ENCODE results near the gene NXPE4.

The NXPE4 gene

DNA sequence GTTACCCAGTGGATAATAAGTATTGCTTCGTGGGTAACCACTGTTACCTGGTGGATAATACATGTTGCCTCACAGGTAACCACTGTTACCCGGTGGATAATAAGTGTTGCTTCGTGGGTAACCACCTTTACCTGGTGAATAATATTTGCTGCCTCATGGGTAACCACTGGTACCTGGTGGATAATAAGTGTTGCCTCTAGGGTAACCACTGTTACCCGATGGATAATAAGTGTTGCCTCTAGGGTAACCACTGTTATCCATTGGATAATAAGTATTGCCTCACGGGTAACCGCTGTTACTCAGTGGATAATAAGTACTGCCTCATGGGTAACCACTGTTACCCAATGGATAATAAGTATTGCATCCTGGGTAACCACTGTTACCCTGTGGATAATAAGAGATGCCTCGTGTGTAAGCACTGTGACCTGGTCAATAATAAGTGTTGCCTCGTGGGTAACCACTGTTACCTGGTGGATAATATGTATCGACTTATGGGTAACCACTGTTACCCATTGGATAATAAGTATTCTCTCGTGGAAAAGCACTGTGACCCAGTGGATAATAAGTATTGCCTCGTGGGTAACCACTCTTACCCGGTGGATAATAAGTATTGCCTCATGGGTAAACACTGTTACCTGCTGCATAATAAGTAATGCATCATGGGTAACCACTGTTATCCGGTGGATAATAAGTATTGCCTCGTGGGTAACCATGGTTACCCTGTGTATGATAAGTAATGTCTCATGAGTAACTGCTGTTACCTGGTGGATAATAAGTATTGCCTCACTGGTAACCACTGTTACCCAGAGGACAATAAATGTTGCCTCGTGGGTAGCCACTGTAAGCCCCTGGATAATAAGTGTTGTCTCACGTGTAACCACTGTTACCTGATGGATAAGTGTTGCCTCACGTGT is 20.1 kb upstream of the NXPE4 start:
- TF ChIP-seq EGR1 (IDR thresholded peaks at IDR 0.05) (no peak), EP300 (IDR thresholded peaks at IDR 0.05; ENCODE audit: borderline replicate concordance) (no peak), NFIC (IDR thresholded peaks at IDR 0.05) (no peak), YY1 (IDR thresholded peaks at IDR 0.05; ENCODE audit: low read depth) (no peak), CREB1 (IDR thresholded peaks at IDR 0.05; ENCODE audit: low read depth) (no peak), CEBPB (IDR thresholded peaks at IDR 0.05) (no peak), RAD21 (IDR thresholded peaks at IDR 0.05; ENCODE audit: low read depth) (no peak), TEAD4 (IDR thresholded peaks at IDR 0.05) (no peak), ZBTB7A (IDR thresholded peaks at IDR 0.05; ENCODE audit: low read depth) (no peak), TCF12 (IDR thresholded peaks at IDR 0.05; ENCODE audit: low read depth) (no peak), TAF1 (IDR thresholded peaks at IDR 0.05; ENCODE audit: low read depth) (no peak), FOXM1 (IDR thresholded peaks at IDR 0.05; ENCODE audit: borderline replicate concordance, low read depth) (no peak)
- TF ChIP-seq, protein P1, sequence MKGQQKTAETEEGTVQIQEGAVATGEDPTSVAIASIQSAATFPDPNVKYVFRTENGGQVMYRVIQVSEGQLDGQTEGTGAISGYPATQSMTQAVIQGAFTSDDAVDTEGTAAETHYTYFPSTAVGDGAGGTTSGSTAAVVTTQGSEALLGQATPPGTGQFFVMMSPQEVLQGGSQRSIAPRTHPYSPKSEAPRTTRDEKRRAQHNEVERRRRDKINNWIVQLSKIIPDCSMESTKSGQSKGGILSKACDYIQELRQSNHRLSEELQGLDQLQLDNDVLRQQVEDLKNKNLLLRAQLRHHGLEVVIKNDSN (IDR thresholded peaks at IDR 0.05): no peak
- TF ChIP-seq, protein P2, sequence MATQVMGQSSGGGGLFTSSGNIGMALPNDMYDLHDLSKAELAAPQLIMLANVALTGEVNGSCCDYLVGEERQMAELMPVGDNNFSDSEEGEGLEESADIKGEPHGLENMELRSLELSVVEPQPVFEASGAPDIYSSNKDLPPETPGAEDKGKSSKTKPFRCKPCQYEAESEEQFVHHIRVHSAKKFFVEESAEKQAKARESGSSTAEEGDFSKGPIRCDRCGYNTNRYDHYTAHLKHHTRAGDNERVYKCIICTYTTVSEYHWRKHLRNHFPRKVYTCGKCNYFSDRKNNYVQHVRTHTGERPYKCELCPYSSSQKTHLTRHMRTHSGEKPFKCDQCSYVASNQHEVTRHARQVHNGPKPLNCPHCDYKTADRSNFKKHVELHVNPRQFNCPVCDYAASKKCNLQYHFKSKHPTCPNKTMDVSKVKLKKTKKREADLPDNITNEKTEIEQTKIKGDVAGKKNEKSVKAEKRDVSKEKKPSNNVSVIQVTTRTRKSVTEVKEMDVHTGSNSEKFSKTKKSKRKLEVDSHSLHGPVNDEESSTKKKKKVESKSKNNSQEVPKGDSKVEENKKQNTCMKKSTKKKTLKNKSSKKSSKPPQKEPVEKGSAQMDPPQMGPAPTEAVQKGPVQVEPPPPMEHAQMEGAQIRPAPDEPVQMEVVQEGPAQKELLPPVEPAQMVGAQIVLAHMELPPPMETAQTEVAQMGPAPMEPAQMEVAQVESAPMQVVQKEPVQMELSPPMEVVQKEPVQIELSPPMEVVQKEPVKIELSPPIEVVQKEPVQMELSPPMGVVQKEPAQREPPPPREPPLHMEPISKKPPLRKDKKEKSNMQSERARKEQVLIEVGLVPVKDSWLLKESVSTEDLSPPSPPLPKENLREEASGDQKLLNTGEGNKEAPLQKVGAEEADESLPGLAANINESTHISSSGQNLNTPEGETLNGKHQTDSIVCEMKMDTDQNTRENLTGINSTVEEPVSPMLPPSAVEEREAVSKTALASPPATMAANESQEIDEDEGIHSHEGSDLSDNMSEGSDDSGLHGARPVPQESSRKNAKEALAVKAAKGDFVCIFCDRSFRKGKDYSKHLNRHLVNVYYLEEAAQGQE (IDR thresholded peaks at IDR 0.05; ENCODE audit: low read depth): no peak
- TF ChIP-seq, protein P3, sequence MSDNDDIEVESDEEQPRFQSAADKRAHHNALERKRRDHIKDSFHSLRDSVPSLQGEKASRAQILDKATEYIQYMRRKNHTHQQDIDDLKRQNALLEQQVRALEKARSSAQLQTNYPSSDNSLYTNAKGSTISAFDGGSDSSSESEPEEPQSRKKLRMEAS (IDR thresholded peaks at IDR 0.05): no peak

DNA sequence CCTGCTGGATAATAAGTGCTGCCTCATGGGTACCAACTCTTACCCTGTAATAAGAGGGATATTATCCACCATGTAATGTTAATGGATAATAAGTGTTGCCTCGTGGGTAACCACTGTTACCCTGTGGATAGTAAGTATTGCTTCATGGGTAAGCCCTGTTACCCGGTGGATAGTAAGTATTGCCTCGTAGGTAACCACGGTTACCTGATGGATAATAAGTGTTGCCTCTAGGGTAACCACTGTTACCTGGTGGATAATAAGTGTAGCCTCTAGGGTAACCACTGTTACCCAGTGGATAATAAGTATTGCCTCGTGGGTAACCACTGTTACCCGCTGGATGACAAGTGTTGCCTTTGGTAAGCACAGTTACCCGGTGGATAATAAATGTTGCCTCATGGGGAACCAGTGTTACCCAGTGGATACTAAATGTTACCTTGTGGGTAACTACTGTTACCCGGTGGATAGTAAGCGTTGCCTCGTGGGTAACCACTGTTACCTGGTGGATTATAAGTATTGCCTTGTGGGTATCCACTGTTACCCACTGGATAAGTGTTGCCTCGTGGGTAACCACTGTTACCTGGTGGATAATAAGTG is 18.6 kb upstream of the NXPE4 start:
- TF ChIP-seq ZBTB7A (IDR thresholded peaks at IDR 0.05; ENCODE audit: low read depth) (no peak), CREB1 (IDR thresholded peaks at IDR 0.05; ENCODE audit: low read depth) (no peak), NFIC (IDR thresholded peaks at IDR 0.05) (no peak), TAF1 (IDR thresholded peaks at IDR 0.05; ENCODE audit: low read depth) (no peak), EP300 (IDR thresholded peaks at IDR 0.05; ENCODE audit: borderline replicate concordance) (no peak), YY1 (IDR thresholded peaks at IDR 0.05; ENCODE audit: low read depth) (no peak), FOXM1 (IDR thresholded peaks at IDR 0.05; ENCODE audit: borderline replicate concordance, low read depth) (no peak), RAD21 (IDR thresholded peaks at IDR 0.05; ENCODE audit: low read depth) (no peak), TCF12 (IDR thresholded peaks at IDR 0.05; ENCODE audit: low read depth) (no peak), TEAD4 (IDR thresholded peaks at IDR 0.05) (no peak)
- TF ChIP-seq, protein P1 (IDR thresholded peaks at IDR 0.05): no peak
- TF ChIP-seq, protein P2 (IDR thresholded peaks at IDR 0.05; ENCODE audit: low read depth): no peak

DNA sequence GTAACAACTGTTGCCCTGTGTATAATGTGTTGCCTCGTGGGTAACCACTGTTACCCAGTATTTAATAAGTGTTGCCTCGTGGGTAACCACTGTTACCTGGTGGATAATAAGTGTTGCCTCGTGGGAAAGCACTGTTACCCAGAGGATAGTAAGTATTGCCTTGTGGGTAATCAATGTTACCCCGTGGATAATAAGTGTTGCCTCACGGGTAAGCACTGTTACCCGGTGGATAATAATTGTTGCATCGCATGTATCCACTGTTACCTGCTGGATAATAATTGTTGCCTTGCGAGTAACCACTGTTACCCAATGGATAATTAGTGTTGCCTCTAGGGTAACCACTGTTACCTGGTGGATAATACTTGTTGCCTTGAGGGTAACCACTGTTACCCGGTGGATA is 17.1 kb upstream of the NXPE4 start:
- no peak for TF ChIP-seq ZBTB7A (IDR thresholded peaks at IDR 0.05; ENCODE audit: low read depth)
- TF ChIP-seq NFIC (IDR thresholded peaks at IDR 0.05): no peak

DNA sequence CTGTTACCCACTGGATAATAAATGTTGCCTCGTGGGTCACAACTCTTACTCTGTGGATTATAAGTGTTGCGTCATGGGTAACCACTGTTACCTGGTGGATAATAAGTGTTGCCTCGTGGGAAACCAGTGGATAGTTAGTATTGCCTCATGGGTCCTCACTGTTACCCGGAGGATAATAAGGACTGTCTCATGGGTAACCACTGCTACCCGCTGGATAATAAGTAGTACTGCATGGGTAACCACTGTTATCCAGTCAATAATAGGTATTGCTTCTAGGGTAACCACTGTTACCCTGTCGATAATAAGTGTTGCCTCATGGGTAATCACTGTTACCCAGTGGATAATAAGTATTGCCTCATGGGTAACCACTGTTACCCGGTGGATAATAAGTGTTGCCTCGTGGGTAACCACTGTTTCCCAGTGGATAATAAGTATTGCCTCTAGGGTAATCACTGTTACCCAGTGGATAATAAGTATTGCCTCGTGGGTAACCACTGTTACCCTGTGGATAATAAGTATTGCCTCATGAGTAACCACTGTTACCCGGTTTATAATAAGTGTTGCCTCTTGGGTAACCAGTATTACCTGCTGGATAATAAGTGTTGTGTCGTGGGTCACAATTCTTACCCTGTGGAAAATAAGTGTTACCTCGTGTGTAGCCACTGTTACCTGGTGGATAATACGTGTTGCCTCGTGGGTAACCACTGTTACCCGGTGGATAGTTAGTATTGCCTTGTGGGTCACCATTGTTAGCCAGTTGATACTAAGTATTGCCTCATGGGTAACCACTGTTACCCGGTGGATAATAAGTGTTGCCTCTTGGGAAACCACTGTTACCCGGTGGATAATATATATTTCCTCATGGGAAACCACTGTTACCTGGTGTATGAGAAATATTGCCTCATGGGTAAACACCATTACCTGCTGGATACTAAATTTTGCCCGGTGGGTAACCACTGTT is 15.7 kb upstream of the NXPE4 start:
- TF ChIP-seq TAF1 (IDR thresholded peaks at IDR 0.05; ENCODE audit: low read depth) (no peak), ZBTB7A (IDR thresholded peaks at IDR 0.05; ENCODE audit: low read depth) (no peak), YY1 (IDR thresholded peaks at IDR 0.05; ENCODE audit: low read depth) (no peak), TCF12 (IDR thresholded peaks at IDR 0.05; ENCODE audit: low read depth) (no peak), CEBPB (IDR thresholded peaks at IDR 0.05) (no peak), CREB1 (IDR thresholded peaks at IDR 0.05; ENCODE audit: low read depth) (no peak), FOXM1 (IDR thresholded peaks at IDR 0.05; ENCODE audit: borderline replicate concordance, low read depth) (no peak), RAD21 (IDR thresholded peaks at IDR 0.05; ENCODE audit: low read depth) (no peak), NFIC (IDR thresholded peaks at IDR 0.05) (no peak), EGR1 (IDR thresholded peaks at IDR 0.05) (no peak), EP300 (IDR thresholded peaks at IDR 0.05; ENCODE audit: borderline replicate concordance) (no peak), TEAD4 (IDR thresholded peaks at IDR 0.05) (no peak)
- TF ChIP-seq, protein P2 (IDR thresholded peaks at IDR 0.05; ENCODE audit: low read depth): no peak
- TF ChIP-seq, protein P3 (IDR thresholded peaks at IDR 0.05): no peak
- TF ChIP-seq, protein P1 (IDR thresholded peaks at IDR 0.05): no peak

All from Ishikawa (cell line).